Testis (tissue), 2 donors: ENCODE data around the gene ZCCHC2.

Experiments
- CTCF ChIP-seq, 3 experiments: fragments of 450-650 bp in 2 of 3; fragments of 200-600 bp in 1 of 3; sonication (generic) in 1 of 3; IDR thresholded peaks; one replicate each; pipeline ENCODE4 v1.5.1; 2016 to 2019; ENCODE audit warnings: antibody characterized with exemption in 3 of 3, mild to moderate bottlenecking in 2 of 3, moderate library complexity in 1 of 3
- POLR2A ChIP-seq: fragments of 450-650 bp; IDR thresholded peaks from one replicate; pipeline ENCODE4 v1.6.1; 2017; ENCODE audit warnings: antibody characterized with exemption, mild to moderate bottlenecking, moderate library complexity

- TF ChIP-seq CTCF (IDR thresholded peaks at IDR 0.05) (no peak), POLR2A (no peak)
Observed at GRCh38 chr18:62485684-62486083, 37.1 kb upstream of the ZCCHC2 start.
